WTC11 (cell line): ENCODE results near the gene DDRGK1. TPM values are rescaled to one million over a fixed set of nuclear protein-coding genes. Genes with fewer than 3 reads are reported as not detected.
A peak's percentile ranks its signal among the peaks of the same experiment; 100 is the strongest.

ENCODE experiments used
- ATAC-seq: fragments of 200-7000 bp; cut with Tn5 transposase; 2 replicates; pipeline ENCODE4 v1.10.0; 2021; ENCODE audit warnings: mild to moderate bottlenecking, moderate library complexity
- CTCF ChIA-PET: fragments of 300-600 bp; sonication (Branson Sonifier 250); formaldehyde crosslinking; loops from one replicate; lab custom pipeline; 2021; ENCODE audit warnings: antibody characterized with exemption; lab: Charles Lee
- POLR2A ChIA-PET: fragments of 350-600 bp; sonication (Branson Sonifier 250); formaldehyde crosslinking; loops from one replicate; lab custom pipeline; 2021; ENCODE audit warnings: antibody characterized with exemption; lab: Charles Lee
- DNase-seq: peaks from one replicate; pipeline ENCODE4 v3.0.0; 2021; ENCODE audit warnings: low spot score
- H3K27ac Mint-ChIP-seq: 2 replicates; pipeline ENCODE4 v1.8.0; 2021; ENCODE audit warnings: mixed read lengths
- H3K27me3 Mint-ChIP-seq: 2 replicates; pipeline ENCODE4 v1.8.0; 2021; ENCODE audit warnings: low read depth, mild to moderate bottlenecking, moderate library complexity, mixed read lengths
- H3K36me3 Mint-ChIP-seq: 2 replicates; pipeline ENCODE4 v1.8.0; 2021; ENCODE audit warnings: mixed read lengths
- H3K4me1 Mint-ChIP-seq: 2 replicates; pipeline ENCODE4 v1.8.0; 2022; ENCODE audit warnings: mixed read lengths
- H3K4me3 Mint-ChIP-seq: 2 replicates; pipeline ENCODE4 v1.8.0; 2021; ENCODE audit warnings: mild to moderate bottlenecking, moderate library complexity, mixed read lengths
- H3K9me3 Mint-ChIP-seq: 2 replicates; pipeline ENCODE4 v1.8.0; 2021; ENCODE audit warnings: mixed read lengths
- EMX1 ChIP-seq: fragments of 250-450 bp; sonication (Bioruptor Pico); IDR thresholded peaks from 2 replicates; pipeline ENCODE4 v1.8.0; 2021; ENCODE audit warnings: mild to moderate bottlenecking
- ESRRA ChIP-seq: sonication (generic); formaldehyde crosslinking; IDR thresholded peaks from 2 replicates; pipeline ENCODE4 v1.8.1; 2022; ENCODE audit warnings: mild to moderate bottlenecking, missing genetic modification reagents, borderline replicate concordance
- FOXP1 ChIP-seq: sonication (generic); formaldehyde crosslinking; IDR thresholded peaks from 2 replicates; pipeline ENCODE4 v1.8.0; 2022; ENCODE audit warnings: missing genetic modification reagents, mild to moderate bottlenecking, moderate library complexity, borderline replicate concordance
- NFYB ChIP-seq: sonication (generic); formaldehyde crosslinking; conservative IDR thresholded peaks from 2 replicates; pipeline ENCODE4 v1.8.0; 2022; ENCODE audit warnings: low read depth, missing genetic modification reagents
- NR2C2 ChIP-seq: sonication (generic); formaldehyde crosslinking; IDR thresholded peaks from 2 replicates; pipeline ENCODE4 v1.8.0; 2022; ENCODE audit warnings: mild to moderate bottlenecking, missing genetic modification reagents
- NR3C1 ChIP-seq: sonication (generic); formaldehyde crosslinking; conservative IDR thresholded peaks from 2 replicates; pipeline ENCODE4 v1.8.1; 2023; ENCODE audit warnings: low read depth, mild to moderate bottlenecking, missing genetic modification reagents
- SOX15 ChIP-seq: fragments of 250-450 bp; sonication (Bioruptor Pico); IDR thresholded peaks from 2 replicates; pipeline ENCODE4 v1.9.0; 2021; ENCODE audit warnings: mild to moderate bottlenecking
- TEAD1 ChIP-seq: sonication (generic); formaldehyde crosslinking; IDR thresholded peaks from 2 replicates; pipeline ENCODE4 v1.8.0; 2022; ENCODE audit warnings: mild to moderate bottlenecking, missing genetic modification reagents
- ZNF121 ChIP-seq: sonication (generic); formaldehyde crosslinking; IDR thresholded peaks from 2 replicates; pipeline ENCODE4 v1.8.0; 2023; ENCODE audit warnings: missing genetic modification reagents
- ZNF263 ChIP-seq: sonication (generic); formaldehyde crosslinking; IDR thresholded peaks from 2 replicates; pipeline ENCODE4 v1.8.1; 2022; ENCODE audit warnings: low read depth, mild to moderate bottlenecking, moderate library complexity, missing genetic modification reagents
- total RNA-seq: library from RNA; stranded (reverse); gene quantifications from 3 replicates; pipeline ENCODE4 v1.2.3, GENCODE V29; 2021
- TF ChIP-seq, protein P1 (sequence below): sonication (generic); formaldehyde crosslinking; IDR thresholded peaks from 2 replicates; pipeline ENCODE4 v1.8.1; 2023; ENCODE audit warnings: mild to moderate bottlenecking, missing genetic modification reagents, moderate library complexity
- TF ChIP-seq, protein P2 (sequence below): fragments of 250-450 bp; sonication (Bioruptor Pico); IDR thresholded peaks from 2 replicates; pipeline ENCODE4 v1.8.0; 2021; ENCODE audit warnings: mild to moderate bottlenecking
- TF ChIP-seq, protein P3 (sequence below): fragments of 250-450 bp; sonication (Bioruptor Pico); IDR thresholded peaks from 2 replicates; pipeline ENCODE4 v1.9.0; 2021; ENCODE audit warnings: mild to moderate bottlenecking, borderline replicate concordance
- TF ChIP-seq, protein P4 (sequence below): sonication (generic); formaldehyde crosslinking; IDR thresholded peaks from 2 replicates; pipeline ENCODE4 v1.8.0; 2023; ENCODE audit warnings: missing genetic modification reagents
- TF ChIP-seq, protein P5 (sequence below): fragments of 250-450 bp; sonication (Bioruptor Pico); IDR thresholded peaks from 2 replicates; pipeline ENCODE4 v1.9.0; 2021; ENCODE audit warnings: moderate library complexity, mild to moderate bottlenecking, inconsistent platforms, borderline replicate concordance
- TF ChIP-seq, protein P6 (sequence below): sonication (generic); formaldehyde crosslinking; IDR thresholded peaks from 2 replicates; pipeline ENCODE4 v1.8.0; 2022; ENCODE audit warnings: missing genetic modification reagents
- TF ChIP-seq, protein P7 (sequence below): fragments of 250-450 bp; sonication (Bioruptor Pico); IDR thresholded peaks from 2 replicates; pipeline ENCODE4 v1.9.0; 2021; ENCODE audit warnings: mild to moderate bottlenecking

DDRGK1 gene
- total RNA-seq, 1 experiment from 2014 or later: 46.4 TPM

DNA sequence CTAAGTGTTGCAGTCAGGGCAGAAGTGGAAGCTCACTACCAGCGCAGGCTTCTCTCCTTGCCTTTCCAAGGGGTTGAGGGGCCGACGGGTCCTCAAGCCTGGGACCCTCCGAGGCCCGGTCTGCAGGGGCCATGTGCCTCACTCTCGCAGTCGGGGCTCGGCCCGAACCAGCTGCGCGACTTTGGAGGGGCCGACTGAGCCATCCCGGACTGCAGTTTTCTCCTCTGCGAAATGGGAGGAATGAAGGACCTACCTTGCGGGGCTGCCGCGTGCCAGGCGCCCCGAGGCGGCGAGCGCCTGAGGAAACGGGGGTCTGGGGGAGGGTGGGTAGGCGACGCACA lies 36.8 kb downstream of the DDRGK1 start:
- CTCF ChIA-PET: interaction anchor here (0.6 to 2.5 kb wide), 4 partner anchors 9 to 208 kb away, joined by 3 to 9 read pairs (median 4); partner anchors contain the start of genes FASTKD5 and UBOX5
- H3K4me1 Mint-ChIP-seq: peaks cover 36% of the 10 kb centered on the region
- TF ChIP-seq, protein P1, sequence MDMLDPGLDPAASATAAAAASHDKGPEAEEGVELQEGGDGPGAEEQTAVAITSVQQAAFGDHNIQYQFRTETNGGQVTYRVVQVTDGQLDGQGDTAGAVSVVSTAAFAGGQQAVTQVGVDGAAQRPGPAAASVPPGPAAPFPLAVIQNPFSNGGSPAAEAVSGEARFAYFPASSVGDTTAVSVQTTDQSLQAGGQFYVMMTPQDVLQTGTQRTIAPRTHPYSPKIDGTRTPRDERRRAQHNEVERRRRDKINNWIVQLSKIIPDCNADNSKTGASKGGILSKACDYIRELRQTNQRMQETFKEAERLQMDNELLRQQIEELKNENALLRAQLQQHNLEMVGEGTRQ (CRISPR knock-in tag): 0 out of 2 replicates have a peak, but pooled peaks have one; percentile 27
- TF ChIP-seq, protein P2, sequence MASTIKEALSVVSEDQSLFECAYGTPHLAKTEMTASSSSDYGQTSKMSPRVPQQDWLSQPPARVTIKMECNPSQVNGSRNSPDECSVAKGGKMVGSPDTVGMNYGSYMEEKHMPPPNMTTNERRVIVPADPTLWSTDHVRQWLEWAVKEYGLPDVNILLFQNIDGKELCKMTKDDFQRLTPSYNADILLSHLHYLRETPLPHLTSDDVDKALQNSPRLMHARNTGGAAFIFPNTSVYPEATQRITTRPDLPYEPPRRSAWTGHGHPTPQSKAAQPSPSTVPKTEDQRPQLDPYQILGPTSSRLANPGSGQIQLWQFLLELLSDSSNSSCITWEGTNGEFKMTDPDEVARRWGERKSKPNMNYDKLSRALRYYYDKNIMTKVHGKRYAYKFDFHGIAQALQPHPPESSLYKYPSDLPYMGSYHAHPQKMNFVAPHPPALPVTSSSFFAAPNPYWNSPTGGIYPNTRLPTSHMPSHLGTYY: no peak
- TF ChIP-seq, all 79 proteins: peak for 1
- POLR2A ChIA-PET: interaction anchor here (0.8 to 1.1 kb wide), 2 partner anchors 8 kb away, joined by 5 read pairs; no protein-coding TSS in a partner anchor
- Mint-ChIP-seq H3K27ac (no peak overlapping the region), H3K27me3 (peaks cover 7% of the 10 kb centered on the region; the same call in 1 of the 2 replicates), H3K36me3 (peaks cover 2% of the 10 kb centered on the region), H3K4me3 (peak overlapping the region; percentile 61), H3K9me3 (no peaks in the 10 kb centered on the region)
- no peak for DNase-seq
- peak; percentile 6; the same call in 1 of the 2 replicates for ATAC-seq

DNA sequence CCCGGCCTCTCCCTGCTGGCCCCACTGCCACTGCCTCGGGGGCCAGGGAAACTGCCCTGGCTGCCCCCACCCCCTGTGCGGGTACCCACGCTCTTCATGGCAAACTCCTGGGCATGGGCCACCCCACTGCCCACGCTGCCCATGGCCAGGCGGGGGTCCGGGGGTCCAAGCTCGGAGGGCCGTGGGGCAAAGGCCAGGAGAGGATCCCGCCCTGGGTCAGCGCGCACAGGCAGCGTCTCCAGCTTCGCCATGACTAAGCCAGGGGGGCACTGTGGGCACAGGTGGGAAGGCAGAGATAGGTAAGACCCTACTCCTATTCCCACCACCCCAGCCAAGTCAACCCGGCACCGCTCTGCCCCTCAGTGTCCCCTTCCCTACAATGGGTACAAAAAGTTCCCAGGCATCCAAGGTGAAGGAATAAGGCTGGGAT lies 37.6 kb downstream of the DDRGK1 start:
- DNase-seq: no peak
- H3K9me3 Mint-ChIP-seq: no peaks in the 10 kb centered on the region; the same call in 1 of the 2 replicates
- ChIA-PET POLR2A (no interaction called here), CTCF (interaction anchor here (0.9 to 2.5 kb wide), 2 partner anchors 8 to 52 kb away, joined by 4 to 9 read pairs; partner anchors contain the start of genes FASTKD5 and UBOX5)
- H3K36me3 Mint-ChIP-seq: peaks cover 2% of the 10 kb centered on the region
- no peak overlapping the region for H3K4me3 Mint-ChIP-seq
- peaks cover 34% of the 10 kb centered on the region for H3K4me1 Mint-ChIP-seq
- no peak for ATAC-seq
- H3K27me3 Mint-ChIP-seq: peaks cover 5% of the 10 kb centered on the region; the same call in 1 of the 2 replicates
- H3K27ac Mint-ChIP-seq: no peak overlapping the region
- TF ChIP-seq NFYB (CRISPR knock-in tag) (no peak), ZNF263 (CRISPR knock-in tag) (no peak), FOXP1 (CRISPR knock-in tag) (no peak), ZNF121 (CRISPR knock-in tag) (no peak), NR3C1 (CRISPR knock-in tag) (no peak), EMX1 (no peak), SOX15 (no peak), ESRRA (CRISPR knock-in tag) (no peak), TEAD1 (CRISPR knock-in tag) (no peak), NR2C2 (no peak)
- TF ChIP-seq, protein P3, sequence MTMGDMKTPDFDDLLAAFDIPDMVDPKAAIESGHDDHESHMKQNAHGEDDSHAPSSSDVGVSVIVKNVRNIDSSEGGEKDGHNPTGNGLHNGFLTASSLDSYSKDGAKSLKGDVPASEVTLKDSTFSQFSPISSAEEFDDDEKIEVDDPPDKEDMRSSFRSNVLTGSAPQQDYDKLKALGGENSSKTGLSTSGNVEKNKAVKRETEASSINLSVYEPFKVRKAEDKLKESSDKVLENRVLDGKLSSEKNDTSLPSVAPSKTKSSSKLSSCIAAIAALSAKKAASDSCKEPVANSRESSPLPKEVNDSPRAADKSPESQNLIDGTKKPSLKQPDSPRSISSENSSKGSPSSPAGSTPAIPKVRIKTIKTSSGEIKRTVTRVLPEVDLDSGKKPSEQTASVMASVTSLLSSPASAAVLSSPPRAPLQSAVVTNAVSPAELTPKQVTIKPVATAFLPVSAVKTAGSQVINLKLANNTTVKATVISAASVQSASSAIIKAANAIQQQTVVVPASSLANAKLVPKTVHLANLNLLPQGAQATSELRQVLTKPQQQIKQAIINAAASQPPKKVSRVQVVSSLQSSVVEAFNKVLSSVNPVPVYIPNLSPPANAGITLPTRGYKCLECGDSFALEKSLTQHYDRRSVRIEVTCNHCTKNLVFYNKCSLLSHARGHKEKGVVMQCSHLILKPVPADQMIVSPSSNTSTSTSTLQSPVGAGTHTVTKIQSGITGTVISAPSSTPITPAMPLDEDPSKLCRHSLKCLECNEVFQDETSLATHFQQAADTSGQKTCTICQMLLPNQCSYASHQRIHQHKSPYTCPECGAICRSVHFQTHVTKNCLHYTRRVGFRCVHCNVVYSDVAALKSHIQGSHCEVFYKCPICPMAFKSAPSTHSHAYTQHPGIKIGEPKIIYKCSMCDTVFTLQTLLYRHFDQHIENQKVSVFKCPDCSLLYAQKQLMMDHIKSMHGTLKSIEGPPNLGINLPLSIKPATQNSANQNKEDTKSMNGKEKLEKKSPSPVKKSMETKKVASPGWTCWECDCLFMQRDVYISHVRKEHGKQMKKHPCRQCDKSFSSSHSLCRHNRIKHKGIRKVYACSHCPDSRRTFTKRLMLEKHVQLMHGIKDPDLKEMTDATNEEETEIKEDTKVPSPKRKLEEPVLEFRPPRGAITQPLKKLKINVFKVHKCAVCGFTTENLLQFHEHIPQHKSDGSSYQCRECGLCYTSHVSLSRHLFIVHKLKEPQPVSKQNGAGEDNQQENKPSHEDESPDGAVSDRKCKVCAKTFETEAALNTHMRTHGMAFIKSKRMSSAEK (CRISPR knock-in tag): no peak
- TF ChIP-seq, protein P4, sequence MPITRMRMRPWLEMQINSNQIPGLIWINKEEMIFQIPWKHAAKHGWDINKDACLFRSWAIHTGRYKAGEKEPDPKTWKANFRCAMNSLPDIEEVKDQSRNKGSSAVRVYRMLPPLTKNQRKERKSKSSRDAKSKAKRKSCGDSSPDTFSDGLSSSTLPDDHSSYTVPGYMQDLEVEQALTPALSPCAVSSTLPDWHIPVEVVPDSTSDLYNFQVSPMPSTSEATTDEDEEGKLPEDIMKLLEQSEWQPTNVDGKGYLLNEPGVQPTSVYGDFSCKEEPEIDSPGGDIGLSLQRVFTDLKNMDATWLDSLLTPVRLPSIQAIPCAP (CRISPR knock-in tag): no peak
- TF ChIP-seq, protein P5, sequence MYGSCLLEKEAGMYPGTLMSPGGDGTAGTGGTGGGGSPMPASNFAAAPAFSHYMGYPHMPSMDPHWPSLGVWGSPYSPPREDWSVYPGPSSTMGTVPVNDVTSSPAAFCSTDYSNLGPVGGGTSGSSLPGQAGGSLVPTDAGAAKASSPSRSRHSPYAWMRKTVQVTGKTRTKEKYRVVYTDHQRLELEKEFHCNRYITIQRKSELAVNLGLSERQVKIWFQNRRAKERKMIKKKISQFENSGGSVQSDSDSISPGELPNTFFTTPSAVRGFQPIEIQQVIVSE: no peak
- TF ChIP-seq, protein P1 (CRISPR knock-in tag): no peak
- TF ChIP-seq, protein P6, sequence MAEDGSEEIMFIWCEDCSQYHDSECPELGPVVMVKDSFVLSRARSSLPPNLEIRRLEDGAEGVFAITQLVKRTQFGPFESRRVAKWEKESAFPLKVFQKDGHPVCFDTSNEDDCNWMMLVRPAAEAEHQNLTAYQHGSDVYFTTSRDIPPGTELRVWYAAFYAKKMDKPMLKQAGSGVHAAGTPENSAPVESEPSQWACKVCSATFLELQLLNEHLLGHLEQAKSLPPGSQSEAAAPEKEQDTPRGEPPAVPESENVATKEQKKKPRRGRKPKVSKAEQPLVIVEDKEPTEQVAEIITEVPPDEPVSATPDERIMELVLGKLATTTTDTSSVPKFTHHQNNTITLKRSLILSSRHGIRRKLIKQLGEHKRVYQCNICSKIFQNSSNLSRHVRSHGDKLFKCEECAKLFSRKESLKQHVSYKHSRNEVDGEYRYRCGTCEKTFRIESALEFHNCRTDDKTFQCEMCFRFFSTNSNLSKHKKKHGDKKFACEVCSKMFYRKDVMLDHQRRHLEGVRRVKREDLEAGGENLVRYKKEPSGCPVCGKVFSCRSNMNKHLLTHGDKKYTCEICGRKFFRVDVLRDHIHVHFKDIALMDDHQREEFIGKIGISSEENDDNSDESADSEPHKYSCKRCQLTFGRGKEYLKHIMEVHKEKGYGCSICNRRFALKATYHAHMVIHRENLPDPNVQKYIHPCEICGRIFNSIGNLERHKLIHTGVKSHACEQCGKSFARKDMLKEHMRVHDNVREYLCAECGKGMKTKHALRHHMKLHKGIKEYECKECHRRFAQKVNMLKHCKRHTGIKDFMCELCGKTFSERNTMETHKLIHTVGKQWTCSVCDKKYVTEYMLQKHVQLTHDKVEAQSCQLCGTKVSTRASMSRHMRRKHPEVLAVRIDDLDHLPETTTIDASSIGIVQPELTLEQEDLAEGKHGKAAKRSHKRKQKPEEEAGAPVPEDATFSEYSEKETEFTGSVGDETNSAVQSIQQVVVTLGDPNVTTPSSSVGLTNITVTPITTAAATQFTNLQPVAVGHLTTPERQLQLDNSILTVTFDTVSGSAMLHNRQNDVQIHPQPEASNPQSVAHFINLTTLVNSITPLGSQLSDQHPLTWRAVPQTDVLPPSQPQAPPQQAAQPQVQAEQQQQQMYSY (CRISPR knock-in tag): no peak
- TF ChIP-seq, protein P7, sequence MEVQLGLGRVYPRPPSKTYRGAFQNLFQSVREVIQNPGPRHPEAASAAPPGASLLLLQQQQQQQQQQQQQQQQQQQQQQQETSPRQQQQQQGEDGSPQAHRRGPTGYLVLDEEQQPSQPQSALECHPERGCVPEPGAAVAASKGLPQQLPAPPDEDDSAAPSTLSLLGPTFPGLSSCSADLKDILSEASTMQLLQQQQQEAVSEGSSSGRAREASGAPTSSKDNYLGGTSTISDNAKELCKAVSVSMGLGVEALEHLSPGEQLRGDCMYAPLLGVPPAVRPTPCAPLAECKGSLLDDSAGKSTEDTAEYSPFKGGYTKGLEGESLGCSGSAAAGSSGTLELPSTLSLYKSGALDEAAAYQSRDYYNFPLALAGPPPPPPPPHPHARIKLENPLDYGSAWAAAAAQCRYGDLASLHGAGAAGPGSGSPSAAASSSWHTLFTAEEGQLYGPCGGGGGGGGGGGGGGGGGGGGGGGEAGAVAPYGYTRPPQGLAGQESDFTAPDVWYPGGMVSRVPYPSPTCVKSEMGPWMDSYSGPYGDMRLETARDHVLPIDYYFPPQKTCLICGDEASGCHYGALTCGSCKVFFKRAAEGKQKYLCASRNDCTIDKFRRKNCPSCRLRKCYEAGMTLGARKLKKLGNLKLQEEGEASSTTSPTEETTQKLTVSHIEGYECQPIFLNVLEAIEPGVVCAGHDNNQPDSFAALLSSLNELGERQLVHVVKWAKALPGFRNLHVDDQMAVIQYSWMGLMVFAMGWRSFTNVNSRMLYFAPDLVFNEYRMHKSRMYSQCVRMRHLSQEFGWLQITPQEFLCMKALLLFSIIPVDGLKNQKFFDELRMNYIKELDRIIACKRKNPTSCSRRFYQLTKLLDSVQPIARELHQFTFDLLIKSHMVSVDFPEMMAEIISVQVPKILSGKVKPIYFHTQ (CRISPR knock-in tag): no peak
